B cell (primary cell): ENCODE results near the gene TMEM219. TPM values are rescaled to one million over a fixed set of nuclear protein-coding genes. Genes with fewer than 3 reads are reported as not detected.

ENCODE experiments used
- ATAC-seq: fragments of 200-7000 bp; cut with Tn5 transposase; one replicate; pipeline ENCODE4 v1.10.0; 2021; ENCODE audit warnings: low read depth, mild to moderate bottlenecking, moderate number of reproducible peaks, moderate library complexity
- CTCF ChIA-PET: fragments of 350-600 bp; sonication (Branson Sonifier 250); formaldehyde crosslinking; loops from one replicate; lab custom pipeline; 2021; ENCODE audit warnings: antibody characterized with exemption, inconsistent platforms; lab: Charles Lee
- POLR2A ChIA-PET: fragments of 350-600 bp; sonication (Branson Sonifier 250); formaldehyde crosslinking; loops from one replicate; lab custom pipeline; 2021; ENCODE audit warnings: antibody characterized with exemption; lab: Charles Lee
- DNase-seq: peaks from one replicate; pipeline ENCODE4 v3.0.0; 2013
- H2AFZ ChIP-seq: 2 replicates; pipeline ENCODE4 v1.6.1; 2012; ENCODE audit warnings: mild to moderate bottlenecking, low read depth, low read length; ENCODE audit not compliant: insufficient read depth, poor library complexity, severe bottlenecking
- H3K27ac ChIP-seq, 2 donors: 1 replicate in 1 of 2; 2 replicates in 1 of 2; pipeline ENCODE4 v1.5.1; 2012 to 2013; ENCODE audit warnings: low read length in 2 of 2, mild to moderate bottlenecking in 2 of 2, moderate library complexity in 1 of 2
- H3K27me3 ChIP-seq, 4 experiments: fragments of 200-600 bp in 1 of 4; sonication (generic) in 1 of 4; replicated peaks in 1 of 4; 1 replicate in 2 of 4; 2 replicates in 2 of 4; pipeline versions ENCODE4 v1.6.1 to v1.7.0; 2013 to 2016; ENCODE audit warnings: low read length in 3 of 4, mild to moderate bottlenecking in 2 of 4, mixed read lengths in 1 of 4, moderate library complexity in 1 of 4; ENCODE audit not compliant: insufficient read depth in 4 of 4, control insufficient read depth in 3 of 4; ENCODE audit errors: control extremely low read depth in 1 of 4
- H3K36me3 ChIP-seq, 2 experiments: replicated peaks in 1 of 2; 1 replicate in 1 of 2; 2 replicates in 1 of 2; pipeline versions ENCODE4 v1.6.1 to v1.7.1; 2013; ENCODE audit warnings: low read length in 1 of 2; ENCODE audit not compliant: insufficient read depth in 2 of 2, control insufficient read depth in 1 of 2; ENCODE audit errors: control extremely low read depth in 1 of 2, extremely low read depth in 1 of 2
- H3K4me1 ChIP-seq, 2 donors: fragments of 200-600 bp in 1 of 2; sonication (generic) in 1 of 2; 1 replicate in 1 of 2; 2 replicates in 1 of 2; pipeline versions ENCODE4 v1.5.1 to v1.6.1; 2013 to 2017; ENCODE audit warnings: low read length in 2 of 2; ENCODE audit not compliant: control insufficient read depth in 2 of 2, insufficient read depth in 2 of 2
- H3K4me2 ChIP-seq: replicated peaks from 2 replicates; pipeline ENCODE3; 2012; ENCODE audit warnings: mild to moderate bottlenecking, low read depth, low read length; ENCODE audit not compliant: poor library complexity, severe bottlenecking
- H3K4me3 ChIP-seq, 5 experiments: fragments of 200-600 bp in 1 of 5; sonication (generic) in 1 of 5; 1 replicate in 3 of 5; 2 replicates in 2 of 5; pipeline versions ENCODE4 v1.5.1 to v1.7.0; 2011 to 2016; ENCODE audit warnings: low read length in 4 of 5, mild to moderate bottlenecking in 4 of 5, low read depth in 2 of 5, control low read depth in 1 of 5, moderate library complexity in 1 of 5; ENCODE audit not compliant: insufficient read depth in 1 of 5; ENCODE audit errors: control extremely low read depth in 1 of 5, extremely low read depth in 1 of 5
- H3K79me2 ChIP-seq: fragments of 200-600 bp; sonication (generic); one replicate; pipeline ENCODE4 v1.6.0; 2016; ENCODE audit warnings: low read length; ENCODE audit not compliant: control insufficient read depth, insufficient read depth
- H3K9ac ChIP-seq: fragments of 200-600 bp; sonication (generic); 2 replicates; pipeline ENCODE4 v1.6.1; 2017; ENCODE audit warnings: mild to moderate bottlenecking, low read length, moderate library complexity
- H3K9me3 ChIP-seq, 3 donors: one replicate each; pipeline versions ENCODE4 v1.6.1 to v1.7.1; 2013; ENCODE audit warnings: low read length in 2 of 3; ENCODE audit not compliant: control insufficient read depth in 2 of 3, insufficient read depth in 1 of 3; ENCODE audit errors: control extremely low read depth in 1 of 3
- H4K20me1 ChIP-seq: 2 replicates; pipeline ENCODE4 v1.6.0; 2012; ENCODE audit warnings: mild to moderate bottlenecking, low read length; ENCODE audit not compliant: insufficient read depth, control insufficient read depth, poor library complexity, severe bottlenecking
- H3K27ac Mint-ChIP-seq: one replicate; pipeline ENCODE4 v1.8.0; 2021; ENCODE audit warnings: mixed read lengths
- H3K27me3 Mint-ChIP-seq: one replicate; pipeline ENCODE4 v1.8.0; 2021; ENCODE audit warnings: mixed read lengths
- H3K4me1 Mint-ChIP-seq: one replicate; pipeline ENCODE4 v1.8.0; 2021; ENCODE audit warnings: mixed read lengths
- H3K4me3 Mint-ChIP-seq: one replicate; pipeline ENCODE4 v1.8.0; 2021; ENCODE audit warnings: mixed read lengths
- H3K9me3 Mint-ChIP-seq: one replicate; pipeline ENCODE4 v1.8.0; 2022; ENCODE audit warnings: mixed read lengths; ENCODE audit not compliant: insufficient read depth
- CTCF ChIP-seq: fragments of 200-600 bp; IDR thresholded peaks from one replicate; pipeline ENCODE4 v1.8.0; 2022; ENCODE audit warnings: antibody characterized with exemption, mild to moderate bottlenecking
- EZH2 ChIP-seq: IDR thresholded peaks from 2 replicates; pipeline ENCODE4 v1.6.1; 2012; ENCODE audit warnings: borderline replicate concordance, low read depth, mild to moderate bottlenecking, moderate library complexity, low read length; ENCODE audit not compliant: insufficient read depth, poor library complexity, severe bottlenecking
- WGBS: methylation state at CpG from one replicate; pipeline ENCODE4 v1.1.5; 2013; ENCODE audit warnings: missing lambda C conversion rate; ENCODE audit not compliant: insufficient coverage; 5-methylcytosine and 5-hydroxymethylcytosine counted together
- intact Hi-C: fragments of 100-400 bp; cut with micrococcal nuclease; formaldehyde crosslinking; loops from one replicate; pipeline ENCODE4 v1.10.0; 2022
- polyA plus RNA-seq: library from polyadenylated mRNA; depleted of rRNA; stranded (reverse); fragments of >200 nt; gene quantifications from 2 replicates; pipeline ENCODE4 v1.2.3, GENCODE V29; 2012
- total RNA-seq, 2 donors: library from RNA; stranded (reverse); fragments of 120-200 nt in 1 of 2; gene quantifications; 1 replicate in 1 of 2; 2 replicates in 1 of 2; pipeline versions ENCODE4 v1.2.3 to v1.2.4, GENCODE V29; 2013 to 2022

TMEM219 gene
- total and polyA plus RNA-seq, 2 donors (not counting 1 experiment from before 2014, with no cell fraction given): 66.6 to 103 TPM

DNA sequence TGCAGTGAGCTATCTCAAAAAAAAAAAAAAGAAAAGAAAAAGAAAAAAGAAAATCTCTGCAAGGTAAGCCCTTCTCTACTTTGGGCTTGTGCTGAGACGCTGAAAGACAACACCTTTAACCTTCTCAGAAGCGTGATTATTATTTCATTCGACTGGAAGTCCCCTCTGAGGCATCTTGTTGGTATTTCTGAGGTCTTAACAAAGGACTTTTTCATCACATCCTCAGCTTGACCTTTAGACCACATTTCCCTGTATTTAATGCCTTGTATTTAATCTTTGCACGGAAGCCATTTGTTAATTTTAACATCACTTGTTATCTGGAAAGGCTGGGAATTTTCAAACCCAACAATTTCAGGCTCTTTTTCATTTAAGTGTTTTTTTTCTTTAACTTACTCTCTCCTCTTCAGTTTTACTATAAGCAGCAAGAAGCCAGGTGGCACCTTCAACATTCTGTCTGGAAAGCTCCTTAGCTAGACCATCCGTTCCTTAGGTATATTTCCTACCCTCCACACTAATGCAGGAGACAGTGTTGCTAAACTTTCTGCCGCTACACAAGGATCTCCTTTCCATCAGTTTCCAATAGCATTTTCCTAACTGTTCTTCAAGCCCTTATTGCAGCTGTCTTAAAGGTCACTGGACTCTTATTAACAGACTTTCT is 46.2 kb upstream of the TMEM219 start:
- Mint-ChIP-seq H3K4me1 (no peaks in the 10 kb centered on the region), H3K27ac (no peak overlapping the region)

More for the DNA sequence above, 46.2 kb upstream of the TMEM219 start:
- Histone ChIP-seq H3K9me3 (no peaks in the 10 kb centered on the region), H4K20me1 (no peaks in the 10 kb centered on the region), H3K27me3 (no peaks in the 10 kb centered on the region), H3K4me2 (no peak overlapping the region), H3K9ac (no peak overlapping the region), H3K4me3 (no peak overlapping the region), H3K79me2 (peaks cover 7% of the 10 kb centered on the region), H3K4me1 (no peaks in the 10 kb centered on the region), H2AFZ (no peak overlapping the region), H3K36me3 (peaks cover 6 to 41% of the 10 kb centered on the region in 2 experiments), H3K27ac (no peak overlapping the region)
- TF ChIP-seq EZH2 (no peak), CTCF (no peak)
- intact Hi-C loops: no loop called here
- H3K9me3 Mint-ChIP-seq: no peaks in the 10 kb centered on the region
- ChIA-PET CTCF (no interaction called here), POLR2A (no interaction called here)
- DNase-seq (no peak), ATAC-seq (no peak)
- 100% methylated on average over 3 of the region's 6 CpGs for WGBS
- H3K27me3 Mint-ChIP-seq: no peaks in the 10 kb centered on the region
- no peak overlapping the region for H3K4me3 Mint-ChIP-seq
